K562 (cell line): ENCODE results near the gene KIF6. TPM values are rescaled to one million over a fixed set of nuclear protein-coding genes. Genes with fewer than 3 reads are reported as not detected.

Experiments used
- ATAC-seq: fragments of 200-7000 bp; cut with Tn5 transposase; 3 replicates; pipeline ENCODE4 v1.9.1; 2020; ENCODE audit warnings: moderate library complexity
- BruUV-seq: library from RNA; stranded (reverse); fragments of 400-500 nt; replicated peaks from 2 replicates; lab custom pipeline; 2021; lab: Mats Ljungman, UMichigan
- CTCF ChIA-PET: fragments of 300-600 bp; formaldehyde crosslinking; extraction: SDS; loops from one replicate; lab custom pipeline; 2021; ENCODE audit warnings: low intra/inter-chr PET ratio; lab: Yijun Ruan, JAX
- POLR2A ChIA-PET: fragments of 300-600, 350-650 bp; sonication (Branson Sonifier 250); formaldehyde crosslinking; extraction: SDS; loops from one replicate; lab custom pipeline; 2021; ENCODE audit warnings: antibody characterized with exemption, inconsistent platforms; lab: Yijun Ruan, JAX
- DNase-seq, 4 experiments: peaks; one replicate each; pipeline versions ENCODE4 v3.0.0 to v3.0.0-alpha.2; 2011 to 2018; ENCODE audit warnings: low spot score in 3 of 4, mixed read lengths in 3 of 4; ENCODE audit errors: extremely low read depth in 1 of 4
- FAIRE-seq: peaks from 2 replicates; lab custom pipeline; 2011; peaks lifted over from hg19 to GRCh38; lab: Jason Lieb, UNC
- H2AFZ ChIP-seq: 2 replicates; pipeline ENCODE4 v1.6.0; 2011; ENCODE audit warnings: low read depth, low read length, control low read depth, inconsistent platforms
- H3K27ac ChIP-seq: fragments of 200-600 bp; 3 replicates; pipeline ENCODE4 v1.8.0; 2011; ENCODE audit warnings: low read depth, mild to moderate bottlenecking, control low read depth, inconsistent platforms, low read length, moderate library complexity, mixed read lengths; ENCODE audit errors: extremely low read depth
- H3K27me3 ChIP-seq, 2 experiments: fragments of 300-600 bp in 1 of 2; 2 replicates in 1 of 2; 3 replicates in 1 of 2; pipeline versions ENCODE4 v1.6.0 to v1.8.0; 2011; ENCODE audit warnings: inconsistent platforms in 2 of 2, low read length in 2 of 2, mild to moderate bottlenecking in 1 of 2, mixed read lengths in 1 of 2, moderate library complexity in 1 of 2; ENCODE audit not compliant: control insufficient read depth in 2 of 2, insufficient read depth in 2 of 2
- H3K36me3 ChIP-seq: fragments of 300-600 bp; 3 replicates; pipeline ENCODE4 v1.8.0; 2011; ENCODE audit warnings: mild to moderate bottlenecking, low read length, inconsistent platforms; ENCODE audit not compliant: control insufficient read depth, insufficient read depth
- H3K4me1 ChIP-seq, 2 experiments: fragments of 200-600 bp in 1 of 2; replicated peaks in 1 of 2; 2 replicates in 1 of 2; 3 replicates in 1 of 2; pipeline versions ENCODE4 v1.5.1 to v1.8.0; 2011; ENCODE audit warnings: inconsistent platforms in 2 of 2, low read length in 2 of 2, mild to moderate bottlenecking in 1 of 2, mixed read lengths in 1 of 2, moderate library complexity in 1 of 2; ENCODE audit not compliant: control insufficient read depth in 2 of 2, insufficient read depth in 2 of 2
- H3K4me2 ChIP-seq: 2 replicates; pipeline ENCODE4 v1.6.1; 2011; ENCODE audit warnings: low read length, control low read depth, inconsistent platforms, mixed read lengths; ENCODE audit not compliant: insufficient read depth
- H3K4me3 ChIP-seq: fragments of 200-600 bp; sonication (generic), shearing (Covaris generic); 2 replicates; pipeline ENCODE4 v1.5.1; 2016; ENCODE audit warnings: control low read depth, inconsistent platforms
- H3K79me2 ChIP-seq: fragments of 200-600 bp; 3 replicates; pipeline ENCODE4 v1.8.0; 2011; ENCODE audit warnings: low read length, inconsistent platforms; ENCODE audit not compliant: control insufficient read depth, insufficient read depth
- H3K9ac ChIP-seq, 2 experiments: 2 replicates each; pipeline versions ENCODE4 v1.6.0 to v1.6.1; 2011; ENCODE audit warnings: low read depth in 2 of 2, low read length in 2 of 2, control low read depth in 1 of 2, inconsistent platforms in 1 of 2, mild to moderate bottlenecking in 1 of 2, mixed read lengths in 1 of 2; ENCODE audit not compliant: insufficient read depth in 1 of 2
- H3K9me1 ChIP-seq: one replicate; pipeline ENCODE4 v1.6.0; 2011; ENCODE audit warnings: inconsistent platforms, mild to moderate bottlenecking, low read length, moderate library complexity; ENCODE audit not compliant: control insufficient read depth, insufficient read depth
- H3K9me3 ChIP-seq: replicated peaks from 2 replicates; pipeline ENCODE4 v1.5.1; 2011; ENCODE audit warnings: low read depth, low read length, inconsistent platforms; ENCODE audit not compliant: control insufficient read depth, insufficient read depth
- H4K20me1 ChIP-seq: replicated peaks from 2 replicates; pipeline ENCODE4 v1.6.1; 2011; ENCODE audit warnings: low read length, inconsistent platforms, mixed read lengths; ENCODE audit not compliant: control insufficient read depth, insufficient read depth
- ATF6 ChIP-seq: sonication (generic); formaldehyde crosslinking; IDR thresholded peaks from 2 replicates; pipeline ENCODE4 v1.4.0; 2020; ENCODE audit warnings: mild to moderate bottlenecking, missing genetic modification reagents
- CC2D1A ChIP-seq: fragments of 450-650 bp; IDR thresholded peaks from 2 replicates; pipeline ENCODE4 v1.6.1; 2017; ENCODE audit warnings: mild to moderate bottlenecking
- ESRRA ChIP-seq: fragments of 450-650 bp; IDR thresholded peaks from 2 replicates; pipeline ENCODE4 v1.6.1; 2014; ENCODE audit warnings: low read depth, mild to moderate bottlenecking, moderate library complexity, borderline replicate concordance
- ETV1 ChIP-seq: fragments of 450-650 bp; conservative IDR thresholded peaks from 2 replicates; pipeline ENCODE4 v1.6.1; 2016; ENCODE audit warnings: missing genetic modification characterization, control low read depth, low read depth, missing compliant biosample characterization
- HOXB6 ChIP-seq: fragments of 250-450 bp; sonication (Bioruptor Pico); IDR thresholded peaks from 2 replicates; pipeline ENCODE4 v1.5.1; 2022; ENCODE audit warnings: mild to moderate bottlenecking, borderline replicate concordance
- ZFP30 ChIP-seq: fragments of 250-450 bp; sonication (Bioruptor Pico); IDR thresholded peaks from 2 replicates; pipeline ENCODE4 v1.8.0; 2022; ENCODE audit warnings: moderate library complexity, mild to moderate bottlenecking, inconsistent platforms, borderline replicate concordance
- ZNF311 ChIP-seq: fragments of 250-450 bp; sonication (Bioruptor Pico); IDR thresholded peaks from 2 replicates; pipeline ENCODE4 v1.4.0; 2020; ENCODE audit warnings: mild to moderate bottlenecking, moderate library complexity
- WGBS: fragments of 100-300 bp; shearing (Covaris generic); methylation state at CpG from one replicate; pipeline ENCODE4 v1.1.6; 2016; ENCODE audit warnings: low coverage, mixed read lengths; ENCODE audit not compliant: insufficient coverage; ENCODE audit errors: missing lambda C conversion rate; 5-methylcytosine and 5-hydroxymethylcytosine counted together
- in situ Hi-C: fragments of 300-500 bp; cut with MboI; formaldehyde crosslinking; loops from 4 replicates; pipeline ENCODE4 v1.15.0; 2018; ENCODE audit warnings: inconsistent platforms, mixed read lengths
- intact Hi-C: fragments of 100-400 bp; cut with micrococcal nuclease; formaldehyde crosslinking; loops from 2 replicates; pipeline ENCODE4 v1.14.2; 2022
- polyA plus RNA-seq, 8 experiments: library from polyadenylated mRNA; depleted of rRNA in 4 of 8; stranded (reverse) in 5 of 8; unstranded in 3 of 8; fragments of >200 nt; fragmentation: Nextera tagmentation in 2 of 8; fragmentation: Illumina TruSeq in 1 of 8; extraction: Ambion mirVana in 2 of 8; extraction: Trizol in 1 of 8; gene quantifications; 2 replicates each; pipeline versions ENCODE4 v1.2.1 to v1.2.3, GENCODE V29; 2011 to 2014; ENCODE audit warnings: inconsistent platforms in 1 of 8, missing spikeins in 1 of 8
- total RNA-seq, 7 experiments: library from RNA; depleted of rRNA in 6 of 7; stranded (reverse); fragments of >200 nt in 6 of 7; fragmentation: Illumina TruSeq in 2 of 7; extraction: Trizol in 2 of 7; gene quantifications; 2 replicates each; pipeline versions ENCODE4 v1.2.1 to v1.2.3, GENCODE V29; 2011 to 2021; ENCODE audit warnings: low replicate concordance in 1 of 7

Gene KIF6
- total and polyA plus RNA-seq, 9 of the 15 experiments (the other 6 are each of a cell fraction or from before 2014, with no cell fraction given) = not detected

GRCh38 chr6:39524007-39524406, 201.2 kb downstream of the KIF6 start:
- Histone ChIP-seq H3K36me3 (no peaks in the 10 kb centered on the region), H3K79me2 (no peaks in the 10 kb centered on the region), H3K4me1 (no peaks in the 10 kb centered on the region), H3K9me1 (no peaks in the 10 kb centered on the region), H3K9me3 (no peaks in the 10 kb centered on the region), H3K27ac (no peak overlapping the region), H2AFZ (no peak overlapping the region), H4K20me1 (no peaks in the 10 kb centered on the region), H3K9ac (no peak overlapping the region), H3K27me3 (no peaks in the 10 kb centered on the region), H3K4me3 (no peak overlapping the region), H3K4me2 (no peak overlapping the region)
- no peak for TF ChIP-seq ZNF311 (CRISPR knock-in tag)
- intact Hi-C loops = no loop called here
- no TSS peak for BruUV-seq
- ChIA-PET POLR2A (no interaction called here), CTCF (no interaction called here)
- ATAC-seq (no peak), DNase-seq (no peak), FAIRE-seq (no peak)
- in situ Hi-C loops = no loop called here
- 0% methylated on average over 2 of the region's 2 CpGs for WGBS

- intact Hi-C loops = no loop called here
- Histone ChIP-seq H3K27ac (no peak overlapping the region), H3K36me3 (no peaks in the 10 kb centered on the region), H3K9me3 (no peaks in the 10 kb centered on the region), H3K9ac (no peak overlapping the region), H3K9me1 (no peaks in the 10 kb centered on the region), H3K4me3 (no peak overlapping the region), H3K79me2 (no peaks in the 10 kb centered on the region), H4K20me1 (no peaks in the 10 kb centered on the region), H3K4me2 (no peak overlapping the region), H3K4me1 (no peaks in the 10 kb centered on the region), H3K27me3 (no peaks in the 10 kb centered on the region), H2AFZ (no peak overlapping the region)
- DNase-seq (no peak), ATAC-seq (no peak), FAIRE-seq (no peak)
- WGBS = 0% methylated on average over 2 of the region's 2 CpGs
- no peak for TF ChIP-seq ATF6 (CRISPR knock-in tag)
- no peak for TF ChIP-seq CC2D1A
- TF ChIP-seq ETV1 (tag) = no peak
- no peak for TF ChIP-seq ZFP30 (CRISPR knock-in tag)
- no peak for TF ChIP-seq HOXB6
- no peak for TF ChIP-seq ESRRA
- in situ Hi-C loops = no loop called here
- no TSS peak for BruUV-seq
- POLR2A ChIA-PET = no interaction called here
- CTCF ChIA-PET = no interaction called here
Observed at GRCh38 chr6:39521958-39522357, 203.2 kb downstream of the KIF6 start.
